ENCODE results near the gene MGAM2. TPM values are rescaled to one million over a fixed set of nuclear protein-coding genes. Genes with fewer than 3 reads are reported as not detected.

Gene MGAM2
- total RNA-seq, 1 experiment from 2014 or later, result not detected

- in situ Hi-C loops (cut with HindIII; ENCODE audit: low sequenced_read_pairs), result no loop called here
- DNase-seq (ENCODE audit: low spot score), result no peak
Measured at GRCh38 chr7:142161921-142162320, 50.4 kb downstream of the MGAM2 start.

GRCh38 chr7:142168746-142169145, 57.2 kb downstream of the MGAM2 start:
- in situ Hi-C loops (cut with HindIII; ENCODE audit: low sequenced_read_pairs), result no loop called here

GRCh38 chr7:142172932-142173331, 61.4 kb downstream of the MGAM2 start:
- in situ Hi-C loops (cut with HindIII; ENCODE audit: low sequenced_read_pairs), result no loop called here

More at GRCh38 chr7:142168746-142169145, 57.2 kb downstream of the MGAM2 start:
- DNase-seq (ENCODE audit: low spot score), result no peak

GRCh38 chr7:142174441-142174840, 62.9 kb downstream of the MGAM2 start:
- DNase-seq (ENCODE audit: low spot score), result no peak
- in situ Hi-C loops (cut with HindIII; ENCODE audit: low sequenced_read_pairs), result no loop called here

More at GRCh38 chr7:142172932-142173331, 61.4 kb downstream of the MGAM2 start:
- no peak for DNase-seq (ENCODE audit: low spot score)

- no peak for DNase-seq (ENCODE audit: low spot score)
- in situ Hi-C loops (cut with HindIII; ENCODE audit: low sequenced_read_pairs), result no loop called here
Measured at GRCh38 chr7:142175594-142175993, 64.1 kb downstream of the MGAM2 start.

GRCh38 chr7:142176901-142177300, 65.4 kb downstream of the MGAM2 start:
- in situ Hi-C loops (cut with HindIII; ENCODE audit: low sequenced_read_pairs), result no loop called here
- no peak for DNase-seq (ENCODE audit: low spot score)

- in situ Hi-C loops (cut with HindIII; ENCODE audit: low sequenced_read_pairs), result no loop called here
- DNase-seq (ENCODE audit: low spot score), result no peak
Measured at GRCh38 chr7:142177869-142178268, 66.4 kb downstream of the MGAM2 start.

- in situ Hi-C loops (cut with HindIII; ENCODE audit: low sequenced_read_pairs), result no loop called here
Measured at GRCh38 chr7:142180426-142180825, 68.9 kb downstream of the MGAM2 start.

GRCh38 chr7:142181211-142181610, 69.7 kb downstream of the MGAM2 start:
- DNase-seq (ENCODE audit: low spot score), result no peak
- in situ Hi-C loops (cut with HindIII; ENCODE audit: low sequenced_read_pairs), result no loop called here

More at GRCh38 chr7:142180426-142180825, 68.9 kb downstream of the MGAM2 start:
- no peak for DNase-seq (ENCODE audit: low spot score)

- in situ Hi-C loops (cut with HindIII; ENCODE audit: low sequenced_read_pairs), result no loop called here
- DNase-seq (ENCODE audit: low spot score), result no peak
Measured at GRCh38 chr7:142181966-142182365, 70.4 kb downstream of the MGAM2 start.

GRCh38 chr7:142185069-142185468, 73.6 kb downstream of the MGAM2 start:
- no peak for DNase-seq (ENCODE audit: low spot score)
- in situ Hi-C loops (cut with HindIII; ENCODE audit: low sequenced_read_pairs), result no loop called here

- in situ Hi-C loops (cut with HindIII; ENCODE audit: low sequenced_read_pairs), result no loop called here
- DNase-seq (ENCODE audit: low spot score), result no peak
Measured at GRCh38 chr7:142185801-142186200, 74.3 kb downstream of the MGAM2 start.

- in situ Hi-C loops (cut with HindIII; ENCODE audit: low sequenced_read_pairs), result no loop called here
- no peak for DNase-seq (ENCODE audit: low spot score)
Measured at GRCh38 chr7:142188154-142188553, 76.6 kb downstream of the MGAM2 start.

- in situ Hi-C loops (cut with HindIII; ENCODE audit: low sequenced_read_pairs), result no loop called here
- DNase-seq (ENCODE audit: low spot score), result peak; percentile 20
Measured at GRCh38 chr7:142188846-142189245, 77.3 kb downstream of the MGAM2 start.

- no peak for DNase-seq (ENCODE audit: low spot score)
- in situ Hi-C loops (cut with HindIII; ENCODE audit: low sequenced_read_pairs), result no loop called here
Measured at GRCh38 chr7:142194201-142194600, 82.7 kb downstream of the MGAM2 start.

GRCh38 chr7:142196066-142196840, 84.7 kb downstream of the MGAM2 start:
- in situ Hi-C loops (cut with HindIII; ENCODE audit: low sequenced_read_pairs), result no loop called here
- no peak for DNase-seq (ENCODE audit: low spot score)

GRCh38 chr7:142200206-142200605, 88.7 kb downstream of the MGAM2 start:
- in situ Hi-C loops (cut with HindIII; ENCODE audit: low sequenced_read_pairs), result no loop called here

GRCh38 chr7:142228537-142229104, 117.1 kb downstream of the MGAM2 start:
- no peak for DNase-seq (ENCODE audit: low spot score)
- in situ Hi-C loops (cut with HindIII; ENCODE audit: low sequenced_read_pairs), result no loop called here

More at GRCh38 chr7:142200206-142200605, 88.7 kb downstream of the MGAM2 start:
- DNase-seq (ENCODE audit: low spot score), result no peak

GRCh38 chr7:142231716-142232115, 120.2 kb downstream of the MGAM2 start:
- in situ Hi-C loops (cut with HindIII; ENCODE audit: low sequenced_read_pairs), result no loop called here
- DNase-seq (ENCODE audit: low spot score), result no peak

GRCh38 chr7:142240546-142240945, 129.0 kb downstream of the MGAM2 start:
- no peak for DNase-seq (ENCODE audit: low spot score)
- in situ Hi-C loops (cut with HindIII; ENCODE audit: low sequenced_read_pairs), result no loop called here

- in situ Hi-C loops (cut with HindIII; ENCODE audit: low sequenced_read_pairs), result no loop called here
- no peak for DNase-seq (ENCODE audit: low spot score)
Measured at GRCh38 chr7:142243823-142244222, 132.3 kb downstream of the MGAM2 start.

Data from G401 (cell line).